GM18519 (cell line): ENCODE measurements around the gene UPF1.

ENCODE experiments used
- ATAC-seq: cut with Tn5 transposase; IDR thresholded peaks from one replicate; pipeline ENCODE4 v1.9.1; 2021; ENCODE audit warnings: mild to moderate bottlenecking, moderate library complexity; ENCODE audit not compliant: unreplicated experiment, low FRiP score

UPF1 gene

GRCh38 chr19:18868380-18869022 lies 36.7 kb downstream of the UPF1 start:
- no peak for ATAC-seq

GRCh38 chr19:18869023-18869618 lies 37.4 kb downstream of the UPF1 start:
- ATAC-seq, result no peak

GRCh38 chr19:18869781-18870530 lies 38.2 kb downstream of the UPF1 start:
- ATAC-seq, result no peak

GRCh38 chr19:18870531-18871172 lies 38.9 kb downstream of the UPF1 start:
- ATAC-seq, result no peak

- no peak for ATAC-seq
These were observed 39.8 kb downstream of the UPF1 start for GRCh38 chr19:18871543-18871942.

GRCh38 chr19:18875726-18876125 lies 44.0 kb downstream of the UPF1 start:
- ATAC-seq, result no peak

- no peak for ATAC-seq
These were observed 45.1 kb downstream of the UPF1 start for GRCh38 chr19:18876865-18877264.

- no peak for ATAC-seq
These were observed 46.5 kb downstream of the UPF1 start for GRCh38 chr19:18878058-18878797.

- no peak for ATAC-seq
These were observed 47.3 kb downstream of the UPF1 start for GRCh38 chr19:18878858-18879578.

GRCh38 chr19:18879579-18880373 lies 48.0 kb downstream of the UPF1 start:
- ATAC-seq, result no peak

- ATAC-seq, result no peak
These were observed 49.7 kb downstream of the UPF1 start for GRCh38 chr19:18881491-18881890.

- ATAC-seq, result no peak
These were observed 52.0 kb downstream of the UPF1 start for GRCh38 chr19:18883526-18884304.

- ATAC-seq, result no peak
These were observed 55.2 kb downstream of the UPF1 start for GRCh38 chr19:18886972-18887371.

GRCh38 chr19:18889949-18890745 lies 58.4 kb downstream of the UPF1 start:
- no peak for ATAC-seq

GRCh38 chr19:18893587-18894253 lies 62.0 kb downstream of the UPF1 start:
- ATAC-seq, result no peak

- ATAC-seq, result no peak
These were observed 62.7 kb downstream of the UPF1 start for GRCh38 chr19:18894254-18895037.
